HG03457 (cell line): ENCODE data around the gene CREBZF.

Experiments used
- ATAC-seq: cut with Tn5 transposase; IDR thresholded peaks from one replicate; pipeline ENCODE4 v1.9.1; 2021; ENCODE audit warnings: moderate number of reproducible peaks; ENCODE audit not compliant: unreplicated experiment

CREBZF gene

GRCh38 chr11:85664615-85665481 is at the start of gene CREBZF:
CREBZF (minus strand) TSS chr11:85665129; CDS start chr11:85664875, 254 bp downstream.
- peak; percentile 89 for ATAC-seq

- ATAC-seq, result no peak
These were observed 48.0 kb upstream of the CREBZF start for GRCh38 chr11:85712953-85713352.

GRCh38 chr11:85710917-85711316 is 46.0 kb upstream of the CREBZF start:
- ATAC-seq, result no peak

- no peak for ATAC-seq
These were observed 45.2 kb upstream of the CREBZF start for GRCh38 chr11:85709941-85710702.

- ATAC-seq, result no peak
These were observed 40.9 kb upstream of the CREBZF start for GRCh38 chr11:85705800-85706199.

- no peak for ATAC-seq
These were observed 40.0 kb upstream of the CREBZF start for GRCh38 chr11:85704967-85705366.

GRCh38 chr11:85699957-85700741 is 35.2 kb upstream of the CREBZF start:
- ATAC-seq, result peak; percentile 83

GRCh38 chr11:85698195-85698594 is 33.3 kb upstream of the CREBZF start:
- no peak for ATAC-seq

GRCh38 chr11:85697747-85698146 is 32.8 kb upstream of the CREBZF start:
- no peak for ATAC-seq

- ATAC-seq, result no peak
These were observed 30.6 kb upstream of the CREBZF start for GRCh38 chr11:85695546-85695945.

GRCh38 chr11:85694385-85694980 is 29.6 kb upstream of the CREBZF start:
- no peak for ATAC-seq

GRCh38 chr11:85685820-85686459 is 21.0 kb upstream of the CREBZF start, which contains the start of gene CCDC89:
CCDC89 (minus strand) TSS chr11:85686195; CDS start chr11:85686130, 65 bp downstream.
- ATAC-seq, result no peak

GRCh38 chr11:85685125-85685819 is 20.3 kb upstream of the CREBZF start:
- ATAC-seq, result no peak

- peak; percentile 88 for ATAC-seq
These were observed 17.7 kb upstream of the CREBZF start for GRCh38 chr11:85682330-85683305.

- no peak for ATAC-seq
These were observed 16.0 kb upstream of the CREBZF start for GRCh38 chr11:85680897-85681296.

- no peak for ATAC-seq
These were observed 14.6 kb upstream of the CREBZF start for GRCh38 chr11:85679576-85679975.

- ATAC-seq, result no peak
These were observed 8.5 kb upstream of the CREBZF start for GRCh38 chr11:85673393-85673792.

- no peak for ATAC-seq
These were observed 7.4 kb upstream of the CREBZF start for GRCh38 chr11:85672105-85672902.
